HG02798 (cell line): ENCODE results near the gene CDH13.

ENCODE experiments used
- ATAC-seq: cut with Tn5 transposase; IDR thresholded peaks from one replicate; pipeline ENCODE4 v1.9.1; 2021; ENCODE audit warnings: mild to moderate bottlenecking; ENCODE audit not compliant: unreplicated experiment, poor library complexity

The CDH13 gene

DNA sequence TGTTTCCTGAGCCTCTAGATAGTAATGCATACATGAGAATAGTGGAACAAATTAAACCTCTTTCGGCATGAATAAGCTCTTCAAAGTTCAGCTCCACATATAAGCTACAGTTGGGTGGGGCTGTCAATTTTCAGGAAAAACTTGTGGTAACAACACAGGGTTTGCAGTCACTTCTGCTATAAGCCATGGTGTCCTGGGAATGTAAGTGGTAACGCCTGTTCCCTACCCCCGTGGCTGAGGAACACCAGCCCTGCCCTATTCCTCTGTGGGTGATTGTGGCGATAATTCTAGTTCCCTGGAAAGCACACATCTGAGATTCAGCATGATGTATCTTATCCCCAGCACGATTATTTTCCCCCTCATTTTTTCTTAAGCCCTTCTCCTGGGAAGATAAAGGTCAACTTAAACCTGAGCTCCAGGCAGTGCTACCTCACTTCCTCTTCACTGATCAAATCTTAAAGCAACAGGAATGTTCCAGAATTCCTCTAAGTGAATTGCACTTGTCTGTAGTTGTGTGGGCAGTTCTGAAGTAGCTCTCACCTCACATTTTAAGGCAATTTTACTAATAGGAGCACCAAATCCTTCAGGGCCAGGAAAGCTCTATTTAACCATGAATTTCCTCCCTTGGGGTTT, 680.3 kb downstream of the CDH13 start:
- no peak for ATAC-seq

DNA sequence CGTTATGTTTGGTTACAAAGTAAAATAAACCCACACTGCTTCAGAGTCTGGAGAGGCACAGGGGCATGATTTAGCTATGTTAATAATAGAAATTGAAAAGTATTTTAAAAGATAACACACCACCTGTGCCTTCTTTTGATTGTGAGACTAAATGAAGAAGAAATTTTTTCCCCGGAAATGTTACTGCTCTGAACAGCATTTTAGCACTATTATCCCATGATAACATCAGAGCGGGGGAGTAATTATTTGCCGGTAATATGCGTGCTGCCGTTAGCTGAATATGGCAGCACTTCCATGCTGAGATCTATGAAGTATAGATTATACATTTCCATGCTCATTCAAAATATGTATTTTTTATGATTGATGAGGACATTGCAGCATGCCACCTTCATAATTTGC, 680.8 kb downstream of the CDH13 start:
- ATAC-seq, result no peak

DNA sequence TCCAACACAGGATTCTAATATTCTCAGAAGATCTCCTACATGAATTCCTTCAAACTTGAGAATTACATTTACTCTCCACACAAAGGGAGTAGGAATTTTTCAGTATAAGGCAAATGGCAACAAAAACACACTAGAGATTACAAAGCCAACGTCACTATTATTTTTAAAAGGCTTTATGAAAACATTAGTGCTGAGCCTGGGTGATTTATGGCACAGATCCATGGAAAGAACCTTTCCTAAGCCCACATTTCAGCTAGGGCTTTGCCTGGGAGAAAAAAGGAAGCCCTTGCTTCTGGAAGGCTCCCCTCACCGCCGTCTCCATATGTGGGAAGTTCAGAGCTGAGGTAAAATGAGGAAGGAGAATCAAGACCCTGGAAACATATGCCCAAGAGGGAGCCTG, 681.6 kb downstream of the CDH13 start:
- no peak for ATAC-seq

DNA sequence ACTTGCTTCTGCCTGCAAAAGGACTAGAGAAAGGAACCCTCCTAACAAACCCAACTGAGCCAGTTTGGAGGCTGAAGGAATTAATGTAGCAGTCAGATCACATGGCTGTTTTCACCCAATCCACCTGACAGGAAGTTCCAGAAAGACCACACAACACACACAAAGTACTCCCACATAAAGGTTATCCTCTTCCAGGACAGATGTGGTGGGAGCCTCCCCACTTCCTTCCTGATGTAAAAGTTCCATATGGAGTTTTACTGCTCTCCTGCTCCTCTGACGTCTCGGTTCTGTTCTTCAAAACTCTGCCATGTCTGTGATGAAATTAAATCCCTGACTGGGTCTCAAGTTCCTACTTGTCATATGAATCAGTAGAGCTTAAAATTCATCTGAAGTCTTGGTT, 684.0 kb downstream of the CDH13 start:
- ATAC-seq, result no peak

DNA sequence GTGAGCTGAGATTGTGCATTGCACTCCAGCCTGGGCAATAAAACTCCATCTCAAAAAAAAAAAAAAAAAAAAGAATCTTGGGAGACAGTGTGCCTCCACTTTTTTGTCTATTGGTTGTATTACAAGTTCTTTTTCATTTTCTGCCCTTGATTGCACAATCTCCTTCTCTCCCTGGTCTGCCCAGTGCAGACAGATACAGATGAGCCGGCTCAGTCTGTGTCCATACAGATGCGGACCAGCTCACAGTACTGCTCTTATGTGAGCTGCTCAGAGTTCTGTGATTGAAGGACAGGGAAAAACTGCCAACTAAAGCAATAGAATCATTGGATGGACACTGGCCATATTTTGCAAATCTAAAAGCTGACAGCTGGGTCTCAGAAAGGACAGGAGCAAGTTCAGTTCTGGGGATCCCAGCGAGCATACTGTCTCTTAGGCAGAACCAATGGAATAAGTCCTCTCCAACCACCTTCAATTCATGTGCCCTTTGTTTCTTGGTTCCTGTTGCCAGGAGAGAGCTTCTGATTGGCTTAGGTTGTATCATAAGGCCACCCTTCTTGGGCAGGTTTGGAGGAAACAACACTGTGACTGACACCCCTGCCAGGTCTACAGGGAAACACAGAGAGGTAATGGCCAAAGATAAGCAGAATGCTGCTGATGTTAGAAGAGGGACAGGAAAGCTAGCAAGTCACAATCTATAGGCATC, 685.4 kb downstream of the CDH13 start:
- ATAC-seq, result no peak

DNA sequence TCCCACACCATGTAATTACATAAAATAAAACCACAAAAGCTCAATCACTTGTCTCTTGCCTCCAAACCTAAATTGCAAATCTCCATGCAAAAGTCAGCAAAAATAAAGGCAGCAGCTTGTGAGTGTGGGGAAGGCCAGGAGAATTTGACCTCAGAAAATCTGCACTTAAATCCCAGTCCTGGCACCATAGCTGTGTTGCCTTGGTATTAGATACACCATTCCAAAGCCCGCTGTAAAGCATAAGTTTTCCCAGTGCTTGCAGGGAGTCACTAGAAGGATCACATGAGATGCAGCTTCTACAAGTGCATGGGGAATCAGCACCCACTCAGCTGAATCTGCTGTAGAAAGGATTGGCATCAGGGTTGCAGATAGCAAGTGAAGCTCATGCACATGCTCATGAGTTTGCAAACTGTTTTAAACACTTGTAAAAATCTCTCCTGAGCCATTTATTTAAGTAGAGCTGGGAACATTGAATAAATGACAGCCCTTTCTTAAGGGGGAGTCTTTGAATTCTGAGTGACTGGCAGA, 686.0 kb downstream of the CDH13 start:
- no peak for ATAC-seq

DNA sequence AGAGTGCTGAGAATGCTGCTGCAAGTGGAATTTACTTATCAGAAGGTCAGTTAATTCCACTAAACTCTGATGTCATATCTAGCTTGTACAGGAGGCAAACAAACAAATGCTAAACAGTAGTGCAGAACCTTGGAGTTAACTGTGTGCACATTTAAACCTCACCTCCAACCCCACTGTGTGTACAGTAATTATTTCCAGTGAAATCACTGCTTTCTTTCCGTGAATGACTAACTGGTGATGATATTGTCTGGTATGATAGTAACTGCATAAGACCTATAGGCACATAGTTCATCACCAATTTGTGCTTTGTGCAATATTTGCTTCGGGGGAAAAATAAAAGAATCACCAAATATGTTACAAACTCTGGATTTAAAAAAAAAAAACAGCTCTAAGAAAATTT, 688.5 kb downstream of the CDH13 start:
- ATAC-seq, result no peak

DNA sequence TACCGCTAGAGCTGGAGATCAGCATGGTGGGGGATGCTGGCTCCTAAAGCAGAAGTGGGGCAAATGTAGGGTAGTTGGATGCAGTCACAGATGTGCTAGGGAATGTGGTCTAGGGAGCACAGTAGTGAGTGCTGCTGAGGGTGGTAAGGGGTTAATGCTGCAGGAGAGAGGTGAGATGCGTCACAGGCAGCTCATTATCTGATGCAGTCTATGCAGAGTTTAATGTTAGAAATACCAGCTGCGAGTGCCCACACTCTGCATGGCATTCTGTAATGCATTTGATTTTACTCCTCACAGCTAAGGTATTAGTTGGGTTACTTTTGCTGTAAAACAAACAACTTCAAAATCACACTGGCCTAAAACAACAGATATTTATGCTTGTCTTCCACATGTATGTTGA, 689.7 kb downstream of the CDH13 start:
- no peak for ATAC-seq

DNA sequence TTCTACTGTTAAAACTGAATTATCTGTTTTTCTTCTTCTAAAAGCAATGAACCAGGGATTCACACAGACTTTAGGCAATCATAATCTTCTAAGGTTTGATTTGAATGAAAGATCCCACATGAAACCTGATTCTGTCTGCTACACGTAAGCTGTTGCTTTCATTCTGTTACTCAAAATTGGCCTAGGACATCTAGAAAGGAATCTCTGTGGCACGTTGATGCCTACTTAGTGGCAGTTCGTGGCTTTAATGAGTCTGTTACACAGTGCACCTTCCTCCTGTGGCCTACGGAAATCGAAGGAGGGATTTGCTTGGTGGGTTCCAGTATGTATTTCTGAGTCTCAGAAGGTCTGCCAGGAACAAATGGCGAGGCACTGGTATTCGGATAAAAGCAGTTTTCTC, 691.6 kb downstream of the CDH13 start:
- no peak for ATAC-seq

DNA sequence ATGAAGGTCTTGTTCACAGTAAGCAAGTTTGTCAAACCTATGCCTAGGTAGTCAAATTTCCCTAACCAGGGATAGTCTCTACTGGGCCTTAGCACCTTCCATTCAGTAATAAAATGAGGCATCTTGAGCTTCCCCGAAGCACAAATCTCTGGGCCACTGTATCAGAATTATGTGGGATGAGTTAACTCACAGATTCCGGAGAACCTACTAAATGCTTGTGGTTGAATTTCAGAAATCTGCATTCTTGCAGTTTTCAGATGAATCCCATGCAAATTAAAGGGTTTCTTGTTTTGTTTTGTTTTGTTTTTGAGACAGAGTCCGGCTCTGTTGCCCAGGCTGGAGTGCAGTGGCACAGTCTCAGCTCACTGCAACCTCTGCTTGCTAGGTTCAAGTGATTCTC, 702.2 kb downstream of the CDH13 start:
- ATAC-seq, result no peak

DNA sequence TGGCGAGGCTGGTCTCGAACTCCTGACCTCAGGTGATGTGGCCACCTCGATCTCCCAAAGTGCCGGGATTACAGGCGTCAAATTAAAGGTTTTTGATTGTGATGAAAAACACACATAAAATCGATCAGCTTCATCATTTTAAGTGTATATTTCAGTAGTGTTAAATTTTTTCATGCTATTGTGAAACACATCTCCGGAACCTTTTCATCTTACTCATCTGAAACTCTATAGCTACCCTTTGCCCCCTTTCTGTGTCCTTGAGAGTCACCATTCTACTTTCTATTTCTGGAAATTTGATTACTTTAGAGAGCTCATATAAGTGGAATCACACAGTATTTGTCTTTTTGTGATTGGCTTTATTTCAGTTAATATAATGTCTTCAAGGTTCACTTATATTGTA, 702.7 kb downstream of the CDH13 start:
- ATAC-seq, result no peak

DNA sequence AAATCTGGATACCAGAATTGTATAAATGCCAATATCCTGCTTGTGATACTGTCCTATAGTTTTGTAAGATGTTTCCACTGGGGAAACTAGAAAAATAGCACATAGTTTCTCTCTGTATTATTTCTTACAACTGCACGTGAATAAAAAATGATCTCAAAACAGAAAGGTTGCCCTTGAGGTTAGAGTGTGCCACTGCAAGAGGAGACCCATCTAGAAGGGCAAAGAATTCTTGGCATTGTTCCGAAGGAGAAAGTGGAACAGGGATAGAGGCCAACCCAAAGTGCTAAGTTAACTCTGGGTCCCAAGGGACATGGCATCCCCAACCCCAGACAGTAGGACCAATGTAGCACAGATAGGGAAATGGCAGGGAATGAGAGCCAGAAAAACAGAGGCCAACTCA, 703.5 kb downstream of the CDH13 start:
- ATAC-seq, result no peak

DNA sequence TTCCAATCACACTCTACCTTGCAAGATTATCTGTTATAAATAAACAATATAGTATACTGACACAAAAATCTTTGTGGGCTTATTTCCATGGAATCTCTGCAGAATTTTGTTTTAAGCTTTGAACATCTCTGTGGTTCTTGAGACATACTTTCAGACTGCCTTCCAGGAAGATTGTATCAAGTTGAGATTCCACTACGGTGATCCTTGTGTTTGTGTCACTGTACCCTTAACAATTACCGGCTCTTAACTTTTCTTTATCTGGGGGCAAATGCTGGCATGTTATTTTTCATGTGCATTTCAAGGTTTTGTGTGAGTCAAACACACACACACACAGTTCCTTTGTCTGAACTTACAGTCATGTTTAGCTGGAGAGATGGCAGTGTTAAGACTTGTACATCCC, 708.3 kb downstream of the CDH13 start:
- no peak for ATAC-seq

DNA sequence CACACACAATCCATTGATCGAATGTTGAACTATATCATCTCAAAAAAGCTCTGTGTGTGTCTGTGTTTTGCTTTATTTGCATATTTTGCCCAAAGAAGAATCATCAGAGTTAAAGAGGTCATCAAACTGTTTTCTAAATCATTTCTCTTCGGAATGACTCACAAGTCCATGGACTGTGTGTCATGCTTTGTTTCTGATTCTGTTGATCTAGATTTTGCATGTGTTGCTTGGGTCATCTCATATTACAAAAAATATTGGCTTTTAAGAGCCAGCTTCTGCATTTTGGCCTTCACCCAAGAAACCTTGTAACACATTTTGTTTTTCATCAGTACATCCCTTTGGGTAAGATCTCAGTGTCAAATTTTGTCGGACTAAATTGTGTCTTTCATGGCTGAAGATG, 709.8 kb downstream of the CDH13 start:
- no peak for ATAC-seq

DNA sequence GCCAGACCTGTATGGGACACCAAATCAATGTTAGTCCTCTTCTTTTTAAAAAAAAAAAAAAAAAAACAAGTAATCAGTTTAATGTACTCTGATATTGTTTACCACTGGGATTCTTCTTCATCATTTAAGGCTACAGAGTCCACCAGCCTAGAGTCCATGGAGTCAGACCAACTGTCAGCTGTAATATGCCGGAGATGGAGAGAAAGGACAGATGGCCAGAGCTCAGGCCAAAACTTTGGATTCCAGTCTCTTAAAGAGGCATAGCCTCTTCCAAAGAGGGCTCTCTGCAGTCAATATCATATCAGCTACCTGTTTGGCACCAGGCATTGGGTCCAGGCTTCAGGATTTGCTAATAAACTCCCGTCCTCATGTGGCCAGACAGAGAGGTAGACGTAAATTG, 711.4 kb downstream of the CDH13 start:
- no peak for ATAC-seq

DNA sequence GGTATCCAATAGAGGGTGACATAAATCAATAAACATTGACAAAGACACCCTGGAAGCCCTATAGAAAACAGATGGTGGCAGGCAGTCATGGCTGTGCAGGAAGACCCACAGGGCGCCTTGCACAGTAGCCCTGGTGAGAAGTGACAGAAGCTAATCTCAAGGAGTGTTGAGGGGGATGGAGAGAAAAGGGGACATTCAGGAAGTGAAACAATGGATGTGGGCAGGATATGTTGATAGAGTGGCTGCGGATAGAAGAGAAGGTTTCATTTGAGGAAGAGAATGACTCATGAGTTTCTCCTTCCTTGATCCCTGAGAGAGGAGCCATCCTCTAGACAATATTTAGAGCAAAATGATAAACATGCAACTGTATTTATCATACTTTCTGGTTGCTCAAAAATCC, 712.2 kb downstream of the CDH13 start:
- no peak for ATAC-seq

DNA sequence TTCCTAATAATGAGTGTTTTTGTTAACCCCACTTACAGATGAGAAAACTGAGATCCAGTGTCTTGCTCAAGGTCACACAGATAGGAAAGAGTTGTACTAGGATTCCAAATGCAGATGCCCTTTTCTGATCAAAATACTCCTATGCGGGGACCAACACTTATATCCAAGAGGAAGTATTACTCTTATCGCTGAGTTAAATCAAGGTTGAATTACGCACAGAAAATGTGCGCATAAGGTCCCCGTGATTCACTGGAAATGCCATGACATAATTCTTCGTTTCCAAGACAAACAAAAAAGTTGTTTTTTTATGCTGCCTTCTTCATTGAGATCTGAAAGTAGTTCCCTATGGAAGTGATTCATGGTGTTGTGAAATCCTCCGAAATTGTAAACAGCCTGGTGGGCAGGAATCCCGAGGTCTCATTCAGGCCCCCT, 717.2 kb downstream of the CDH13 start:
- ATAC-seq, result no peak

DNA sequence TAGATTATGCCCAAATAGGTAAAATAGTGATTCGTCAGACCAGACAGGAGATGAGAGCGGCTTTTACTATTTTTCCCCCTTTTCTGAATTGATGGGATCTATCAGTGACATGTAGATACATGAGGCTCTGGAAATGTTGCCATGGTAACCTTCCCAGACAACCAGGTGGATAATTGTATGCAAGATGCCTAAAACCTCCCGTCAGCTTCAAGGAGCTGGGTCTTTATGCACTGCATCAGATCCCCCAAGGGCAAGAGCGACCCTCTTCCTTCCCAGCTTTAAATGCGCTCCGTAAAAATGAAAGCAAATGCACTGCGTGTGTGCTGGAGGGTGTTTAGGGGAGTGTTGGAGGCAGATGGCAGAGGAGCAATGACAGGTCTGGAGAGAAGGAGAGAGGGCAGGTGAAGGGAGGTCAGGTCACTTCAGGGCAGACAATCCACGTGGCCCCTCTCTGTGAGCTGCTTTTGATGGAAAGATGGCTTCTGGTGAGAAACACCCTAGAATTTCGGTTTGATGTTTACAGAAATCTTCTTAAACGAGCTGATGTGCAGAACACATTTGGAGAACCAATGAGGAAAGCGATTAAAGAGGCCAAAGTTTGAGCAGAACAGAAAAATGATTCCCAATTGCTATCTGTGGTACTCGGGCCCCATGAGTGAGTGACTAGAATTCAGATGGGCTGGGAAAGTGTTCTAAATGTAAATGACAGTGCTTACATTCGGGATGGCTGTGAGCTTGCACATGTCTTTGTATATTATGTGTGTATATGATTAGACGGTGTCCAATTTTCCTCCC, 719.3 kb downstream of the CDH13 start:
- ATAC-seq, result no peak

DNA sequence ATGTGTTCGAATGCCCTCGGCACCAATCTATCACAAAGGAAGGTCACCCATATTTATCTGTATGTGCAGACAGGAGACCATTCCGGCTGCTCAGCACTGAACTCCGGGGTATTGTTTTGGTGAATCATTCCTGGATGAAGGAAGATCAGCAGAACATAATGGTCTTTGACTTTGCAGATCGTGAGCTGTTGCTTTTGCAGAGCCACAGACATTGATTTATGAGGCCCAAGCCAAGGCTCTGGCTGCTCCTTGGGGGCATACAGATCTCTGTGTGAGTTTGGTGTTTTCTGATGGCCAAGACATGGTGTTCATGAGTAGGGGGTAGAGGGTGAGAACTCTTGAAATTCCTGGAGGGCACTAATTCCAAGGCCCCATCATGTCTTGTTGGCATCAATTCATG, 722.2 kb downstream of the CDH13 start:
- ATAC-seq, result no peak

DNA sequence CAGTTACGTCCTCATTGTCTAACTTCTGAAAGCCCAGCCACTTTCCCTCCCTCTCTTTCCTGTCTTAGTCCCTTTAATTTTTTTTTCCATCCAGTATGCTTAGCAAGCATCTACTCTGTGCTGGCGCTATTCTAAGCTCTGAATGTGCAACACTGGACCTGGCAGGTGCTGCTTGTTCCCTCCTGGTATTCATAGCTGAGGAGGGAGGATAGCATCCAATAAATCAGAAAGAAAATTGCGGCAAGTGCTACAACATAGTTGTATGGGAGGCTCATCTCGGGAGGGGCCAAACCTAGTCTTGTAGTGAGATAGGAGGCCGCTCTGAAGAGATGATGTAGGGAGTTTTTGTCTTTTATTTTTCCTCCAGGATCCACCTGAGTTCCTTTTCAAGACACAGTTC, 723.7 kb downstream of the CDH13 start:
- no peak for ATAC-seq

DNA sequence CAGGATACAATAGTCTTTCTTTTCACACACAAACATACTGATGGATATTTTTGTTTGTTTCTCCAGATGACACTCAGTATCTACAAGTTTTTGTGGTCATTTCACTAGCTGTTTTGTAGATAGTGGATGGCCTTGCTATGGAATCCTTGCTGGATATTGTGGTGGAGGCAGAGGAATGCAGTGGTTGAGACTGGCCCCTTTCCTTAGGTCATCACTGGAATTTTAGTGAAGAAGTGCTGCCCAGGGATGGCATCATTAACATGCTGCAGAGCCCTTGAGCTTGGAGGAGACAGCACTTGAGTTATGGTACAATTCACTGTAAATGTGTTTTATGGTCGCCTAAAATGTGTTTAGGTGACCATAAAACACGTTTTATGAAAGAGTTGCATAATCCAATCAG, 725.1 kb downstream of the CDH13 start:
- no peak for ATAC-seq
